Midbrain (tissue), 1 donor: ENCODE data around the gene LILRB1.
"Not testable (repeated sequence)": the region's sequence is repeated elsewhere in the genome, so short reads cannot be mapped to it uniquely, and the experiment has no call there.

ENCODE experiments used
- DNase-seq: peaks from one replicate; lab custom pipeline; 2025; lab: John Stamatoyannopoulos, UW

Gene LILRB1

DNA sequence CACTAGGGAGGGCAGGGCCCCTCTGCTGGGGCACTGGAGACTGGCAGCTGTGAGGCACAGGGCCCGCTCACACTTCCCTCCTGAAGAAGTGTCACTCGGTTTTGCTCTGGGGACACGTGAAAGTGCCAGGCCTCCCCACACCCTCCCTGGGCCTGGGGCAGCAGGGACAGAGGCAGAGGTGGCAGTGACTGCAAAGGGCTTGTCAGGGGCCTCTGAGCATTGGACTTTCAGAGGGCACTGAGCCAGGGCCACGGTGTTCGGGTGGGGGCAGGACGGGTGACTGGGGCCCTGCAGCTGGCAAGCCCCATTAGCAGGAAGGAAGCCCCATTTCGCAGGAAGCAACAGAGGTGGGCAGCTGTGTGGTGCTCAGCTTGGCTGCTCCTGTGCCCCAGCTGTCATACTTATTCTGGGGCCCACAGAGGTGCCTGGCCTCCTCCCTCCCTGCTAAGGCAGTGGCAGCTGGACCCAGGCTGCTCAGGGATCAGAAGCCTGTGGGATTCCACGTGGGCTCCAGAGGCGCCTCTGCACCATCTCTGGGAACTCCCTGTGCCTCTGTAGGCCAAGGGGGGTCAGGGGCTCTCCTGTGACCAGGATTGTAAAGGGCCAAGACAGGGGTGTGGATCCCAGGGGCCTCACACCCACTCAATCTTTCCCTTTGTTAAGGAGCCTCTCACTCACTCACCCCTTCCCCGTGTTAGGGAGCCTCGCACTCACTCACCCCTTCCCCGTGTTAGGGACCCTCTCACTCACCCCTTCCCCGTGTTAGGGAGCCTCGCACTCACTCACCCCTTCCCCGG, 5.2 kb upstream of the LILRB1 start:
- DNase-seq = not testable (repeated sequence)

DNA sequence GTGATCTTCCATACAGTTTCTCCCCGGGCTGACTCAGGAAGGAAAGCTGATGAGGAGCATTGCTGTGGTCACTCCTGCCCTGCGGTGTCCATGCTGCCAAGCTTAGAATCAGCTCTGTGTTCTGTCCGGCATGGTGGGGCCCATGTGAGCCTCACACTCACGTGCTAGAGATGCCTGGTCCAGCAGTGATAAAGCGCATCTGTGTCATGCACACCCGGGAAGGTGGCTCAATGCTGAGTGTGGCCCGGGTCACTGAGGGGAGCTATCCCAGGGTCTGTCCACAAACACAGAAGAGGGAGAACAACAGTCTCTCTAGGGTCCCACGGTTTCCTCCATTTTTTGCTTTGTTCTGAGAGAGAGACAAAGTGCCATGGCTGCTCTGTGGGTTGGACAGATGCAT, 3.5 kb upstream of the LILRB1 start:
- no peak for DNase-seq

DNA sequence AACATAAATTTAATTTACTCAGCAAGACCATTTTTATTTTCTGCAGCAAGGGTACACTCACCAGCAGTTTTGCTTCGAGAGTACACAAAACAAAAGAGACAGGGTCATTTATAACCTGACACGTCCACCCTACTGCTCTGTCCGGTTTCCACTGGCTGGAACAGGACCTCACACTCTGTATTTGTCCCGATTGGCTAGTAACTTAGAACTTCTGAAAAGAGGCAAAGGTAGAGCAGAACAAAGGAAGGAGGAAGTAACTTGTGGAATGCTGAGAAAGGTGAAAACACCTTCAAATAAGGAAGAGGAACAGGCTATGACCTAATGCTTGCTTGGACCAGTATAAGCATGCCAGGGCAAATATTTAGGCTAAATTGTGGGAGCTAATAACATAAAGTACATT, 2.4 kb upstream of the LILRB1 start:
- not testable (repeated sequence) for DNase-seq

DNA sequence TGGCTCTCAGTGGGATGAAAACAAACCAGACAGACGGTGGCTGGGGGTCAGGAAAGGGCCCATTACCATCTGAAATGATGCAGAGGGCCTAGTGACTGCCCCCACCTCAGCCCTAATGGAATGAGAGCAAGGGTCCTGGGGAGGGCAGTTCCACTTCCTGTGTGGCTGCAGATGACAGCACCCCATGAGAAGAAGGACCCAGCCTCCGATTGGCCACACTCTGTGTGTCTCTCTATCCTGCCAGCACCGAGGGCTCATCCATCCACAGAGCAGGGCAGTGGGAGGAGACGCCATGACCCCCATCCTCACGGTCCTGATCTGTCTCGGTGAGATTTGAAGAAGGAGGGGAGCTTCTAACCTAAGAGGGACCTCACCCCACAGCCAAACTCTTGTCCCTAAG, 498 bp downstream of the LILRB1 start:
- DNase-seq = no peak

DNA sequence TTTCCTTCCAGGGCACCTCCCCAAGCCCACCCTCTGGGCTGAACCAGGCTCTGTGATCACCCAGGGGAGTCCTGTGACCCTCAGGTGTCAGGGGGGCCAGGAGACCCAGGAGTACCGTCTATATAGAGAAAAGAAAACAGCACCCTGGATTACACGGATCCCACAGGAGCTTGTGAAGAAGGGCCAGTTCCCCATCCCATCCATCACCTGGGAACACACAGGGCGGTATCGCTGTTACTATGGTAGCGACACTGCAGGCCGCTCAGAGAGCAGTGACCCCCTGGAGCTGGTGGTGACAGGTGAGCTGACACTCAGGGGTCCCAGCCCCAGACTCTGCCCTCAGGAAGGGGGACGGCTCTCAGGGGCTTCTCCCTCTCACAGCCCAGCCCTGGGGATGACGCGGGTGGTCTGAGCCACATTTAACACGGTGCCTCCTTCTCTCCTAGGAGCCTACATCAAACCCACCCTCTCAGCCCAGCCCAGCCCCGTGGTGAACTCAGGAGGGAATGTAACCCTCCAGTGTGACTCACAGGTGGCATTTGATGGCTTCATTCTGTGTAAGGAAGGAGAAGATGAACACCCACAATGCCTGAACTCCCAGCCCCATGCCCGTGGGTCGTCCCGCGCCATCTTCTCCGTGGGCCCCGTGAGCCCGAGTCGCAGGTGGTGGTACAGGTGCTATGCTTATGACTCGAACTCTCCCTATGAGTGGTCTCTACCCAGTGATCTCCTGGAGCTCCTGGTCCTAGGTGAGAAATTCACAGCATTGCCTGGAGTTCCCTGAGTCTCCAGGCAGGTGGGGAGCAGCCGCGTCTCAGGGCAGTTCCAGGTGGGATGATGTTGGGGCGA, 1.4 kb downstream of the LILRB1 start:
- not testable (repeated sequence) for DNase-seq

DNA sequence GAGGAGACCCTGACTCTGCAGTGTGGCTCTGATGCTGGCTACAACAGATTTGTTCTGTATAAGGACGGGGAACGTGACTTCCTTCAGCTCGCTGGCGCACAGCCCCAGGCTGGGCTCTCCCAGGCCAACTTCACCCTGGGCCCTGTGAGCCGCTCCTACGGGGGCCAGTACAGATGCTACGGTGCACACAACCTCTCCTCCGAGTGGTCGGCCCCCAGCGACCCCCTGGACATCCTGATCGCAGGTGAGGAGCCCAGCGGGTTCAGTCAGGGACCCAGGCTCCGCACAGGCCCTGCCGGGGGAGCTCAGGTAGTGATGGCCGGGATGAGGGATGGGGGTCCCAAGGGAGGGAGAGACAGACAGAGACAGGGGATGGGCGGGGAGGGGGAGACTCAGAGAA, 2.2 kb downstream of the LILRB1 start:
- not testable (repeated sequence) for DNase-seq

DNA sequence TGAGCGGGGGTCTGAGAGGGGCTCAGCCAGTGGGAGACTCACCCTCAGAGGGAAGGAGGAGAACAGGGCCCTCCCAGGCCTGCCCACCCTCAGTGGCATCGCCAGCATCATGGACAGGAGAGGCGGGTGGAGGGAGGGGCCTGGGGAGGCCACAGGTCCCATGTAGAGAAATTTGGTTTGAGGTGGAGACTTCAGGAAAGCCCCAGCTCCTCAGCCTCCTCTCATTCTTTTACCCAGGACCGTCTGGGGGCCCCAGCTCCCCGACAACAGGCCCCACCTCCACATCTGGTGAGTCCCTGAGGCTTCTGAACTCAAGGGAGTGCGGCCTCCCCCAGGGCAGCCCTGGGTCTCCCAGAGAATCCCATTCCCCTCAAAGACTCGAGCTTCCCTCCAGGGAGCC, 3.1 kb downstream of the LILRB1 start:
- DNase-seq = no peak

DNA sequence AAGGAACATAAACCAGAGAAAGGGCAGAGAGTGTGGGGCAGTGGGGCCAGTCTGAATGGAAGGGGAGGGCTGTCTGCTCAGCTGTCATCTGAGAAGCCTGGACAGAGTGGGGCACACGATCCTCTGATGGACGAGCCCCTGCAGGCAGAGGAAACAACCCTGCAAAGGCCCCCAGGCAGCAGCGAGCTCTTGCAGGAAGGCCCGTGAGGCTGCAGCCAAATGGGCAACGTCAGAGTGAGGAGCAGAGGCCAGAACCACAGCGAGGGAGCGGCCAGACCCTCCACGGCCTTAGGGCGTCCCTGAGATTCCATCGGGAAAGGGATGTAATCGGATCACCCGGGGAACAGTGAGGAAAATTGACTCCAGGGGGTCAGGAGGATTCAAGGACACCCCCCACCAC, 5.8 kb downstream of the LILRB1 start:
- not testable (repeated sequence) for DNase-seq

DNA sequence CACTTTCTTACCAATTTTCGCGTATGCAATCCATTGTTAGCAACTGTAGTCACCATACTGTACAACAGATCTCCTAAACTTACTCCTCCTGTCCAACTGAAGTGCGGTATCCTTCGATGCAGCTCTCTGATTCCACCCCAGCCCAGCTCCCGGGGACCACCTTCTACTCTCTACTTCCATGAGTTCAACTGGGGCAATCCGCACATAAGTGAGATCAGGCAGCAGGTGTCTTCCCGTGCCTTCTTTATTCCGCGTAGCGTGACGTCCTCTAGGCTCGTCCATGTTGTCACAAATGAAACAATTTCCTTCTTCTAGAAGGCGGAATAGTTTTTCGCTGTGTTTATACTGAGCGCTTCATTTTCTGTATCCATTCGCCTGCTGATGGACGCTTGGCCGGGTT, 8.4 kb downstream of the LILRB1 start:
- no peak for DNase-seq

DNA sequence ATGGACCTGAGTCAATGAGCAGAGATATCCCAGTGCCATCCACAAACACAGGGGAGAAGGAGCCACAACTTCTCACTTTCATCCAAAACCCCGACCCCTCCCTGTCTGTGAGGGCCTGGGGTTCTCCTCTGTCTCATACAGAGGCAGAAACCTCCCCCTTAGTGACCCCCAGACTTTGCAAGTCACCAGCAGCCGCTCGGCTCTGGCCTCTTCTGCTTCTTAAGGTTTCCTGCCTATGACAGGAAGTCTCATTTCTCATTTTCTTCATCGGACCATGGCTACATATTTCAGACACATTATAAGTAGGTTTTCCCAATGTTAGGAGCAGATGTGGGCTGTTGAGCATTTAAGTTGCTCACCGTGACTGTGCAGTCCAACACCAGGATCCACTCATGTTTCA, 12.7 kb downstream of the LILRB1 start:
- not testable (repeated sequence) for DNase-seq

DNA sequence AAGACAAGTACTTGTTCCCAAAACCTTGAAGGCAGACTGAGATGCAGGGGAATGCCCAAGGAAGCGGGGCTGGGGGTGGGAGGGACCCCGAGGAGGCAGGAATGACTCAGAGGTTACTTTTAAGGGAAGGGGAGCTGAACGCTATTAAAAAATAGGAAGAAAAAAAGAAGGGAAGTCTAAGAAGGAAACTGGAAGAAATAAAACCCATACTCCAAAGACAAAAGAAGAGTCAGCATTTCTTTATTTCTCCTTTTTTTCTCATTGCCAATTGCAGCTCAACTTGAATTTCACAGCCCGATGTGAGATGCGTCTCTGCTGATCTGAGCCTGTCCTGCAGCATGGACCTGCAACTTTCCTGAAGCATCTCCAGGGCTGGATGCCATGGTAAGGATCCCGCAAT, 13.3 kb downstream of the LILRB1 start:
- not testable (repeated sequence) for DNase-seq

DNA sequence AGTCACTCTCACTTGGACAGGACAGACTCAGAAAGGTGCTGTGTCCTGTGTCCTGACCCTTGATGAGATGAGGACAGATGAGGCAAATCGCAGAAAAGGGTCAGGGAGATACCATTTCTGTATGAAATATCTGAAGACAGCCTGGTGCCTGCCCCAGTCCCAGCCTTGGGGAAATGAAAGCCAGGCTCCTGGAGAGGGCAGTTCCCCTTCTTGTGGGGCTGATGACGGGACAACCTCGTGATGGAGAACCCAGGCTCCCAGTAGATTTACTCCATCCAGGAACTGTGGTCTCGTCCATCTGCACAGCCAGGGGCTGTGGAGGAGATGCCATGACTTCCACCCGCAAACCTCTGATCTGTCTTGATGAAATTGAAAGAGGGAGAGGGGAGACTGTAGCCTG, 13.8 kb downstream of the LILRB1 start:
- peak; percentile 5 for DNase-seq

DNA sequence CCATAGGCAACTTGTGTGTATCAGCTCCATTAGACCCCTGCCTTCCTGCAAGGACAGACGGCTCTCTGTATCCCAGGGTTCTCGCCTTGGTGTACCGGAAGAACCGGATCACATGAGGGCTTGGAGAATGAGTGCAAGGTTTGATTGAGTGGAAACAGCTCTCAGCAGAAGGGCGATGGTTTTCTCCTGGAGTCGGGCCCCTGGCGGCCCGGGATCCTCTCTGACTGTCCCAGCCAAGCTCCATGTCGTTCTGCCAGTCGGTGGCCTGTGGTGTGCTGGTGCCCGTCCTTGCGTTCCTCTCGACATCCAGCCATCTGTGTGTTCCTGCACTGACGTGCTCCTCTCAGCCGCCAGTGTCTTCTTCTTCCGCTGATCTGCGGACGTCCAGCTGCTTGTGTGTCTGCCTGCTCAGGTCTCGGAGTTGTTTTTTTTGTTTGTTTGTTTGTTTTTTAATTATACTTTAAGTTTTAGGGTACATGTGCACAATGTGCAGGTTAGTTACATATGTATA, 16.1 kb downstream of the LILRB1 start:
- DNase-seq = no peak

DNA sequence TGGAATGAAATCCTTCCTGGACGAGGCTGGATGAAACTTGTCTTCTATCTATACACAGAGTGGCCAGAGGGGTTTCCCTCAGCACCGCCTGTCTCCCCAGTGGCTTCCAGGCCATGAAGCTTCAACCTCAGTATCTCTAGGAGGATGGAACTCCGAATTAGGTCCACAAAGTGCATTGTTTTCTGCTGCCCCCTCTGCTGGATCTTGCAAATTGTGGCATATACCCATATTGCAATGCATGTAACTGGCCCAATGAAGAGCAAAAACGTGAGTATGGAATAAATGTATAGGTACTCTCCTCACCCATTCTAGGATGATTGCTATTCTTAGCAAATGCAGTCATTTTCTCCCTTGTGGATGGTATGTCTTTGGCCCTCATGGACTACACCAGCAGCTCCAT, 17.8 kb downstream of the LILRB1 start:
- no peak for DNase-seq

DNA sequence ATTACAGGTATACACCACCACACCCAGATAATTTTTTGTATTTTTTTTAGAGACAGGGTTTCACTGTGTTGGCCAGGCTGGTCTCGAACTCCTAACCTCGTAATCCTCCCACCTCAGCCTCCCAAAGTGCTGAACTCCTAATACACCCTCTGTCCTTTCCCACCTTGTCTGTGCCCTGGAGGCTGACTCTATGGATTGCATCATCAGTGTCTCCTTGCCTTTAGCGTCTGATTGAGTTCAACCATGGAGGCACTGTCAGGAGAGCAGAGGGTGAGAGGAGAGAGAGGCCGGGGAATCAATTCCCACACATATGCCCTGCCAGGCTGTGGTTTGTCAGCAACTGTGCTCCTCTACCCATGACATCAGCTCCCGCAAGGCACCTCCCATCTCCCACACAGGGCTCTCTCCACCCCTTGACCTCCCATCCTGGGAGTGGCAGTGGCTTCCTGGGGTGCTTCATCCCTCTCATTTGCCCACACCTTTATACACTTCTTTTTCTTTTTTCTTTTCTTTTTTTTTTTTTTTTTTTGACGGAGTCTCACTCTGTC, 19.9 kb downstream of the LILRB1 start:
- no peak for DNase-seq

DNA sequence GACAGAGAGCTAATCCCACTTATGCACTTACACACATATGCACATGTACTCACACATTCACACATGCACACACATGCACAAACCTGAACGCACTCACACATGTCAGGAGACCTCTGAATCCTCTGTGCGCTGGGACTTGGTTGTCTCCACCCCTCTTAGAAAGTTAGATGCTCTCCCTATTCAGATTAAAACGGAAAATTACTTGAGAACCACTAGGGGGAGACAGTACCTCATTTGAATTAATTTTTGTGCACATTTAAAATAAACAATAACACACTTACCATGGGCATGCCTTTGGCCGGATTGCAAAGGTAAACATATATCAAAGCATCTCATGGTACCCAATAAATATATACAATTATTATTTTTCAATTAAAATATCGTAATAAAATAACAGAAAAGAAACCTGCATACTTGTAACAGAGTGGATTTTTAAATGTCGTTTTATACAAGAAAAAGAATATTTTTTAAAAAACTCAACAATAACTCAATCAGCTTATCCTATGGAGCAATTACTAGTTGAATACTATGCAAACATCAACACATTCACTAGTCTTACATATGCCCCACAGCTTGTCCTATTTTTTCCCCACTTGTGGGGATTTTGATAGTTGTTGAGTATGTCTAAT, 23.0 kb downstream of the LILRB1 start:
- DNase-seq = peak; percentile 14

DNA sequence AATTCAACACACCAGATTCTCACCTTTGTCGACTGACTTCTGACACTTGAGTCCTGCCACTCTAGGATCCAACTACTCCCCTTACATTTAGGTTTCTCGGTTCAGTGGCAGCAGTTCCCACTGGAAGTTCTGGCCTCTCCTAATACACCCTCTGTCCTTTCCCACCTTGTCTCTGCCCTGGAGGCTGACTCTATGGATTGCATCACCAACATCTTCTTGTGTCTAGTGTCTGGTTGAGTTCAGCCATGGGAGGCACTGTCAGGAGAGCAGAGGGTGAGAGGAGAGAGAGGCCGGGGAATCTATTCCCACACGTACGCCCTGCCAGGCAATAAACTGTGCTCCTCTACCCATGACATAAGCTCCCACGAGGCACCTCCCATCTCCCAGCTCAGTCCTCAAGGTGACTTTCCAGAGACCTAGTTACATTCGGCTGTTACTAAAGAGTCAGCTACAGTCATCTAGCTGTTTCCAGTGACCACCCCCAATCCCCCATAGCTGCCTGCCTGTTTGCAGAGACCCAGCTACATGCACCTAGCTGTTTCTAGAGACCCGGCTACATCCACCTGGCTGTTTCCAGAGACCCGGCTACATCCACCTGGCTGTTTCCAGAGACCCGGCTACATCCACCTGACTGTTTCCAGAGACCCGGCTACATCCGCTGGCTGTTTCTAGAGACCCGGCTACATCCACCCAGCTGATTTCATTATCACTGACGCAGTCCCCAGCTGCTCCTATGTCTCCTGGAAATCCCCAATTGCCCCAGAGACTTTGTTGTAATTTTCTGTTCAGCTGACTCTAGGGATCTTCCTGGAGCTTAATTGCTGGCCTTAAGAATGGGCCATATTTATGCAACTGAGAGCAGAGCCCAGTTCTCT, 24.4 kb downstream of the LILRB1 start:
- no peak for DNase-seq

DNA sequence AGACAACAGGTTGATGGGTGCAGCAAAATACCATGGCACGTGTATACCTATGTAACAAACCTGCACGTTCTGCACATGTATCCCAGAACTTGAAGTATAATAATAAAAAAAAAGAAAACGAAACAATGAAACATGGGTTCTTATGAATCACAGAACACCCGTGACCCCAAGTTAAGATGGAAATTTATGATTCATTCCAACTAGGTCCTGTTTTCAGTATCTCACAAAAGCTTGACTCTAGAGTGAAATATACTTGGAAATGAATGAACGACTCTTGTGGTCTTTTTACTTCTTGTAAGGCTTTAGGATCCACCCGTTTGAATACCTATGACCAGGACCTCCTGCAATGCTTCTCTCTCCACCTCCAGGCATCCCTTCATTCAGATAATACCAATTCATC, 29.0 kb downstream of the LILRB1 start:
- no peak for DNase-seq

DNA sequence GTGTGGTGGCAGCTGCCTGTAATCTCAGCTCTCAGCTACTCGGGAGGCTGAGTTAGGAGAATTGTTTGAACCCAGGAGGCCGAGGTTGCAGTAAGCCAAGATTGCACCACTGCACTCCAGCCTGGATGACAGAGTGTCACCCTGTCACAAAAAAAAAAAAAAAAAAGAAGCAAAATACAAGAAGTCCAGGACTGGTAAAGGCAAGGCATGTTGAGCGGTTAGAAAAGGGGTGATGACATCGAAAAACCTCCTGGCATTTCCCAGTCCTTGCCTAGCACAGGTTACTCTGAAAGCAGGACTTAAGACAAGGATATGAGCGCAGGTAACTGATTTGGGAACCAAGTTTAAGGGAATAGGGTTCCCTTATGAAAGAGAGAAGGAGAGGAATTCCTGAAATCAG, 30.0 kb downstream of the LILRB1 start:
- DNase-seq = no peak

DNA sequence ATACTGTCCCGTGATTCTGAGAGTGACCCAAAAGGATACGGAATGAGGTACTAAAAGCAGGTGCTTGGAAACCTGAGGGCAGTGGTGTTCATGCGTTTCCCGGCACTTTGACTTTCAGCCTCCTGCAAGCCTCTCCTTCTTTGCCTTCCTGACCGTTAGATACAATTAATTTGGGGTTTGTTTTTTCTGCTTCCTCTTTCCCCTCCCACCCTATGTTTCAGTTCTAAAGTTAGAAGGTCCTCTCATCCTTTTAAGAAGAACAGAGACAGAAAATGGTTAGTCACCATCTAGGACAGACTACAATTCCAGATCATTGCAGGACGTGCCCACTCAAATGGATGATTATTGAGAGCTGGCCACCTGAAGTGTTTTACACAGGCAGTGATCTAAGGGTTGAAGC, 30.7 kb downstream of the LILRB1 start:
- DNase-seq = no peak

DNA sequence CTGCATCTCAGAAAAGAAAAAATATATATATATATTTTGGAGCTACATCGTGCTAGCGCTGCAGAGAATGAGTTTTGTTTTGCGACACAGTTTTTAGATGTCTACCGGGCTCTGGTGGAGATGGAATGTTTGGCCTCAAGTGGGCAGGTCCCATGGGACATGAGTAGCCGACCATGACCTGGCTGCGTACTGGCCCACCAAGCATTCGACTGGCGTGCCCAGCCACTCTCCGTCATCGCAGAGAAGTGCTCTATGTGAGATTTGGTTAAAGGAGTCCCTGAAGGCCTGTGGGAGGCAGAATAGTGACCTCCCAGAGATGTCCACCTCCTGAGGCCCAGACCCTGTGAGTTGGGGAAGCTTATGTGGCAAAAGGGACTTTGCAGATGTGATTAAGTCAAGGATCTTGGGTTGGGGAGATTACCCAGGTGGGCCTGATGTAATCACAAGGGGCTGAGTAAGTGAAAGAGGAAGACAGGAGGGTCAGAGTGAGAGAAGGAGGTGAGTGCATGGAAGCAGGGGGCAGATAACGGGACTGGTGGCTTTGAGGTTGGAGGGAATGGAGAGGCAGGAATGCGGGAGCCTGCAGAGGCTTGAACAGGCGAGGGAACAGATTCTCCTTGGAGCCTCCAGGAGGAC, 31.7 kb downstream of the LILRB1 start:
- no peak for DNase-seq
